T-cell (primary cell): Measurements from ENCODE around the gene PHKG2. TPM values are rescaled to one million over a fixed set of nuclear protein-coding genes. Genes with fewer than 3 reads are reported as not detected.

Experiments
- ATAC-seq, 4 experiments: fragments of 200-7000 bp in 3 of 4; fragments of 150-1000 bp in 1 of 4; cut with Tn5 transposase; replicated peaks in 1 of 4; 1 replicate in 3 of 4; 2 replicates in 1 of 4; pipeline ENCODE4 v1.10.0; 2021; ENCODE audit warnings: moderate library complexity in 3 of 4, mild to moderate bottlenecking in 2 of 4, moderate number of reproducible peaks in 1 of 4
- CTCF ChIA-PET, 2 donors: fragments of 300-600 bp; sonication (Branson Sonifier 250); formaldehyde crosslinking; loops; one replicate each; lab custom pipeline; 2022; ENCODE audit warnings: antibody characterized with exemption in 2 of 2; lab: Charles Lee
- POLR2A ChIA-PET, 2 donors: fragments of 300-600 bp; sonication (Branson Sonifier 250); formaldehyde crosslinking; loops; one replicate each; lab custom pipeline; 2022; ENCODE audit warnings: antibody characterized with exemption in 2 of 2; lab: Charles Lee
- DNase-seq, 35 experiments: peaks; one replicate each; pipeline versions ENCODE4 v3.0.0 to v3.0.0-alpha.2; 2013 to 2023
- H3K27ac ChIP-seq: one replicate; pipeline ENCODE4 v1.5.1; 2013; ENCODE audit warnings: low read length
- H3K27me3 ChIP-seq, 2 experiments: replicated peaks in 1 of 2; 1 replicate in 1 of 2; 2 replicates in 1 of 2; pipeline versions ENCODE4 v1.6.1 to v1.7.0; 2013; ENCODE audit warnings: low read length in 1 of 2, mixed read lengths in 1 of 2; ENCODE audit not compliant: control insufficient read depth in 2 of 2, insufficient read depth in 2 of 2; ENCODE audit errors: extremely low read depth in 1 of 2
- H3K36me3 ChIP-seq, 2 donors: 1 replicate in 1 of 2; 2 replicates in 1 of 2; pipeline versions ENCODE4 v1.6.1 to v1.7.0; 2013; ENCODE audit warnings: low read length in 1 of 2; ENCODE audit not compliant: control insufficient read depth in 2 of 2, insufficient read depth in 1 of 2; ENCODE audit errors: extremely low read depth in 1 of 2
- H3K4me1 ChIP-seq, 2 experiments: 1 replicate in 1 of 2; 2 replicates in 1 of 2; pipeline versions ENCODE4 v1.6.1 to v1.7.0; 2013; ENCODE audit warnings: low read length in 2 of 2, mixed read lengths in 1 of 2; ENCODE audit not compliant: insufficient read depth in 2 of 2, control insufficient read depth in 1 of 2; ENCODE audit errors: extremely low read depth in 1 of 2
- H3K4me3 ChIP-seq, 2 donors: 1 replicate in 1 of 2; 2 replicates in 1 of 2; pipeline versions ENCODE4 v1.5.1 to v1.7.0; 2013; ENCODE audit warnings: mild to moderate bottlenecking in 2 of 2, low read length in 1 of 2, moderate library complexity in 1 of 2; ENCODE audit not compliant: control insufficient read depth in 1 of 2; ENCODE audit errors: extremely low read depth in 1 of 2
- H3K9me3 ChIP-seq: 2 replicates; pipeline ENCODE4 v1.7.0; 2013
- H3K27ac Mint-ChIP-seq, 2 donors: one replicate each; pipeline ENCODE4 v1.8.0; 2020 to 2021; ENCODE audit warnings: mild to moderate bottlenecking in 2 of 2, mixed read lengths in 2 of 2
- H3K27me3 Mint-ChIP-seq, 2 donors: one replicate each; pipeline ENCODE4 v1.8.0; 2021 to 2022; ENCODE audit warnings: mixed read lengths in 2 of 2
- H3K36me3 Mint-ChIP-seq: one replicate; pipeline ENCODE4 v1.8.0; 2021; ENCODE audit warnings: mixed read lengths
- H3K4me1 Mint-ChIP-seq, 3 donors: one replicate each; pipeline ENCODE4 v1.8.0; 2020 to 2022; ENCODE audit warnings: mixed read lengths in 3 of 3, mild to moderate bottlenecking in 1 of 3
- H3K4me3 Mint-ChIP-seq, 3 donors: one replicate each; pipeline ENCODE4 v1.8.0; 2020 to 2022; ENCODE audit warnings: mild to moderate bottlenecking in 3 of 3, mixed read lengths in 3 of 3, moderate library complexity in 3 of 3
- H3K9me3 Mint-ChIP-seq, 3 donors: one replicate each; pipeline ENCODE4 v1.8.0; 2020 to 2022; ENCODE audit warnings: mixed read lengths in 3 of 3
- WGBS: methylation state at CpG from one replicate; pipeline ENCODE4 v1.1.5; 2013; ENCODE audit warnings: missing lambda C conversion rate; ENCODE audit not compliant: insufficient coverage; 5-methylcytosine and 5-hydroxymethylcytosine counted together
- total RNA-seq, 35 experiments: library from RNA in 6 of 35; stranded (reverse) in 6 of 35; fragments of 120-200 nt in 1 of 35; gene quantifications; one replicate each; pipeline versions ENCODE4 v1.2.1 to v1.2.4 and lab custom pipeline; 2013 to 2026

PHKG2 gene, protein sequence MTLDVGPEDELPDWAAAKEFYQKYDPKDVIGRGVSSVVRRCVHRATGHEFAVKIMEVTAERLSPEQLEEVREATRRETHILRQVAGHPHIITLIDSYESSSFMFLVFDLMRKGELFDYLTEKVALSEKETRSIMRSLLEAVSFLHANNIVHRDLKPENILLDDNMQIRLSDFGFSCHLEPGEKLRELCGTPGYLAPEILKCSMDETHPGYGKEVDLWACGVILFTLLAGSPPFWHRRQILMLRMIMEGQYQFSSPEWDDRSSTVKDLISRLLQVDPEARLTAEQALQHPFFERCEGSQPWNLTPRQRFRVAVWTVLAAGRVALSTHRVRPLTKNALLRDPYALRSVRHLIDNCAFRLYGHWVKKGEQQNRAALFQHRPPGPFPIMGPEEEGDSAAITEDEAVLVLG
- total RNA-seq (10 to 100 TPM; 36.4 to 57.8 (median 48.9) TPM), total RNA-seq (lab: John Stamatoyannopoulos, UW) (6.5 to 39.3 (median 22.2) reads per million in 29 experiments)
- 30.7 TPM for total RNA-seq (2013)

DNA sequence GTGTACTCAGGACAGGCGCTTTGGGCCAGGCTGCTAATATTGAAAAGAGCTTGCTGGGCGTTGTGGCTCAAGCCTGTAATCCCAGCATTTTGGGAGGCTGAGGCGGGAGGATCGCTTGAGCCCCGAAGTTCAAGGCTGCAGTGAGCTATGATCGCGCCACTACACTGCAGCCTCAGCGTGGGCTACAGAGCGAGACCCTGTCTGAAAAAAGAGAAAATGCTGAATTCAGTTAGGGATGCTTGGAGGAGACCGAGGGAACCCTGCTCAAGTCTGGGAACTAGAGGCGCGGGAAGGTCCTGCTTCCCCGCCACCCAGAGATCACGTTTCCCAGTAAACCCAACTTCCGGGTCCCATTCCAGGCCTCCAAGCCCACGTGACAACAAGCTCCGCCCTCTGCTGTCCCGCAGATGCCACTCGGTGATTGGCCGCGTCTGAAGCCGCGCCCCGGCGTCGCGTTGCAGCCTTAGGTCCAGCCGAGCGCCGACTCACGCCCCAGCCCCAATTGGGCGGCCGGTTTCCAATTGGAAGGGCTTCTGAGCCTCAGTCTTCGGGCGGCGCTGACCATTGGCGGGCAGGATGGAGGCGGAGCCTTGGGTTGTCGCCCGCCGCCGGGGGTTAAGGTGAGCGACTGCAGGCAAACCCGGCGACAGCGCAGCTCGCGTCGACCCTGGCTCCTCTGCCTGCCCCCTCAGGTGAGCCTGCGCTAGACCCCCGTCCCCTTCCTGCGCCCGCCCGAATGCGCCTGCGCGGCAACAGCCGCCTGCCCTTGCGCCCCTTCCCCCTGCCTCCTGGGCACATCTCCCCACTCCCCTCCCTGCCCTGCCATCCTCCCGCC, at the start of gene PHKG2:
Gene PHKG2 (plus strand): TSS at position 627 of the 835 bp plus-strand sequence. CDS start 396 bp downstream, outside the sequence.
- CTCF ChIA-PET: interaction anchor here in 1 of 2 donors (1.0 kb wide), 3 partner anchors 12 to 318 kb away, joined by 3 to 5 read pairs (median 3); partner anchors contain the start of gene DCTPP1
- Histone ChIP-seq H3K27ac (peak within 1 kb of the TSS; percentile 79), H3K27me3 (no peaks in the 10 kb centered on the region), H3K4me3 (peak within 1 kb of the TSS; percentile 74), H3K36me3 (peaks cover 8 to 29% of the 10 kb centered on the region in 2 donors), H3K9me3 (no peaks in the 10 kb centered on the region), H3K4me1 (peaks cover 0 to 18% of the 10 kb centered on the region in 2 experiments)
- H3K4me3 Mint-ChIP-seq: peak within 1 kb of the TSS; percentile 90 to 92 (median 91)
- POLR2A ChIA-PET: interaction anchor here (0.6 to 1.0 kb wide), 4 partner anchors 11 to 288 kb away, joined by 3 to 6 read pairs (median 4); no protein-coding TSS in a partner anchor
- peaks cover 26% of the 10 kb centered on the region for H3K36me3 Mint-ChIP-seq
- DNase-seq (peak; percentile 88 to 98 (median 93)), ATAC-seq (peak; percentile 97 to 98 (median 98))
- no peaks in the 10 kb centered on the region for H3K27me3 Mint-ChIP-seq
- H3K9me3 Mint-ChIP-seq: no peaks in the 10 kb centered on the region
- 3% methylated on average over 55 of the region's 60 CpGs for WGBS
- H3K27ac Mint-ChIP-seq: peak within 1 kb of the TSS; percentile 83 to 87
- H3K4me1 Mint-ChIP-seq: peaks cover 19 to 27% (median 24%) of the 10 kb centered on the region in 3 donors

DNA sequence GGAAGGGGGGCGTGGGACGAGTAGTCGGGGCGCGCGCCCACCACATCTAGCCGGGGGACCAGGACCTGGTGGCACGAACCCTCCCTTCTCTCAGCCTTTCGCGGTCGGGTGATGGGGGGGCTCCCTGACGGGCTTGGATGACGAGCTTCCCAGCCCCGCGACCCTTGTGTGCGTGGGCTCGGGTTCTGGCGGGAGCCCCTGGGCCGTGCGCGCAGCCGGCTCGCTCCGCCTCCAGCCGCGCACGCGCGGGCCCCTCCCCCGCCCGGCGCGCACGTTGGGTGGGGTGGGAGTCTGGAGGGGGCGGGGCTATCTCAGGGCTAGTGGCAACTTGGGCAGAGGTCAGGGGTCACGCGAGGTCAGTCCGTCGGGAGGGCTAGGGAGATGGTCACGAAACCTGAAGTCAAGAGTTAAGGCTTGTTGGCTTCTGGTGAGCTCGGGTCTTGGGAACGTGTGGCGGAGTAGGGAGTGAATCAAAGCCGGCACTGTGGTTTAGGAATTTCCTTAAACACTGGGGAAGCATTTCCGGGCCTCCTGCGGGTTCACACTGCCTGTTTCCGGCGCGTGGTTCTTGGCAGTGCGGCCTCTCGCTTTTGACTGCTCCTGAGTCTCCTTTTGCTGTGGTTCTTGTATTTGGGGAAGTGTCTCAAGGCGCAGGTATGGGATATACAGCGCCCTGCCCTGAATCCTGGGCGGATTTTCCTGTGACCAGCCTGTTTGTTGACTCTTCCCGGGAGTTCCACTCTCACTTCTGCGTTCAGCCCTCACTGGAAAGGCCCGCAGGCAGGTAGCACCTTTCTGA, 49.2 kb upstream of the PHKG2 start, which contains the start of gene SRCAP:
Gene SRCAP (plus strand): TSS at position 356 of the 799 bp plus-strand sequence. CDS start 1,654 bp downstream, outside the sequence.
- Mint-ChIP-seq H3K27ac (peak within 1 kb of the TSS; percentile 100), H3K36me3 (peaks cover 15% of the 10 kb centered on the region)
- WGBS: under 1% methylated on average over 38 of the region's 57 CpGs

DNA sequence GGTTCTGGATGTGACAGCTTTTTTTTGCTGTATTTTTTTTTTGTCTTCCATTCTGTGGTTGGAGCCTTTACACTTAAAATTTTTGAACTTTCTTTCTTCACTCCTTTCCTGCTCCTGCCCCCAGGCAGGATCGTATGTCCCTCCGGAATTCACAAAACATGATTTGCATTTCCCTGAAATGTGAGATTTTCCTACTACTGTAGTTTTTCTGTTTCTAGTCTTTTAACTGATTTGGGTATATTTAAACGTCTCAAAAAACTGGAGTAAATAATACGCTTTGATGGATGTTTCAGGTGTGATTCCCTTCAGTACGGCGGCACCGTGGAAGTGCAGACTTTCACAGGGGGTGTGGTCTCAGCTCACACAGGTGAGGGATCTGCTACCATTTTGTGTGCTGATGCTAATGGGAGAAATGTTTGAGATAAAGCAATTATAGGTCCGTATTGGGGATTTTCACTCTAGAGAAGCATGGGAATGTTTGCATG, 48.6 kb upstream of the PHKG2 start:
- H3K27me3 ChIP-seq: no peaks in the 10 kb centered on the region
- Mint-ChIP-seq H3K4me1 (peaks cover 31 to 33% (median 33%) of the 10 kb centered on the region in 3 donors), H3K9me3 (no peaks in the 10 kb centered on the region), H3K27ac (peak overlapping the region; percentile 97 to 98), H3K36me3 (peaks cover 18% of the 10 kb centered on the region), H3K4me3 (peak overlapping the region; percentile 84 to 97 (median 92)), H3K27me3 (no peaks in the 10 kb centered on the region)
- no peak for DNase-seq
- WGBS: 35% methylated on average over 4 of the region's 8 CpGs
- peaks cover 9 to 27% of the 10 kb centered on the region in 2 experiments for H3K4me1 ChIP-seq
- peaks cover 10 to 46% of the 10 kb centered on the region in 2 donors for H3K36me3 ChIP-seq
- peak overlapping the region; percentile 50 for H3K27ac ChIP-seq
- no peak for ATAC-seq
- POLR2A ChIA-PET: interaction anchor here in 1 of 2 donors (0.7 kb wide), 1 partner anchor 776 kb away, joined by 3 read pairs; no protein-coding TSS in a partner anchor
- CTCF ChIA-PET: no interaction called here
- peak overlapping the region; percentile 82 to 95 for H3K4me3 ChIP-seq
- H3K9me3 ChIP-seq: no peaks in the 10 kb centered on the region

More for the DNA sequence above, 49.2 kb upstream of the PHKG2 start, which contains the start of gene SRCAP:
- no peaks in the 10 kb centered on the region for H3K27me3 Mint-ChIP-seq
- Histone ChIP-seq H3K9me3 (no peaks in the 10 kb centered on the region), H3K4me3 (peak within 1 kb of the TSS; percentile 82 to 95), H3K36me3 (peaks cover 4 to 40% of the 10 kb centered on the region in 2 donors), H3K27ac (peak within 1 kb of the TSS; percentile 100), H3K4me1 (peaks cover 9 to 28% of the 10 kb centered on the region in 2 experiments), H3K27me3 (no peaks in the 10 kb centered on the region)
- ATAC-seq: peak; percentile 28 to 42 (median 34)
- ChIA-PET CTCF (no interaction called here), POLR2A (interaction anchor here in 1 of 2 donors (0.7 kb wide), 1 partner anchor 776 kb away, joined by 3 read pairs; no protein-coding TSS in a partner anchor)
- DNase-seq: peak in 27 of 35 experiments; percentile 7 to 84 (median 67)
- no peaks in the 10 kb centered on the region for H3K9me3 Mint-ChIP-seq
- H3K4me3 Mint-ChIP-seq: peak within 1 kb of the TSS; percentile 84 to 97 (median 92)
- peaks cover 33 to 34% (median 33%) of the 10 kb centered on the region in 3 donors for H3K4me1 Mint-ChIP-seq

DNA sequence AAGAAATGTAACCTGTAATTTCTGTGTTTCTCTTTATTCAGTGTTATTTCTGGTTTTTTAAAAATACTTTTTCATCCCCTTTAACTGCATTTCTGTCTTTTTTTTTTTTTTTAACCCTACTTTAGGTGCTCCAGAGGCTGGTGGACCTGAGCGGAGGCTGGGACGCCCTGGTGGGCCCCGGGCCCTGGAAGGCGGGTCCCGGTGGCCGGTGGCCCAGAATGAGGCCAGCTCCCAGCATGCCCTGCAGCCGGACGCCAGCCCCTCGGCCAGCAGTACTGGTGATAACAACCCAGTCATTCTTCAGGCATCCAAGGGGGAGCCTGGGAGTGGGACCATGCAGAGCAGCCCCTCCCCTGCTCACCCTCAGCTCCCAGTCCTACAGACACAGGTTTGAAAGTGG, 47.7 kb upstream of the PHKG2 start:
- Mint-ChIP-seq H3K4me3 (peak overlapping the region in 1 of 3 donors; percentile 84), H3K4me1 (peaks cover 27 to 33% (median 30%) of the 10 kb centered on the region in 3 donors), H3K9me3 (no peaks in the 10 kb centered on the region), H3K36me3 (peaks cover 18% of the 10 kb centered on the region), H3K27ac (no peak overlapping the region), H3K27me3 (no peaks in the 10 kb centered on the region)
- POLR2A ChIA-PET: no interaction called here
- Histone ChIP-seq H3K4me3 (no peak overlapping the region), H3K27ac (no peak overlapping the region), H3K36me3 (peaks cover 10 to 55% of the 10 kb centered on the region in 2 donors), H3K9me3 (no peaks in the 10 kb centered on the region), H3K27me3 (no peaks in the 10 kb centered on the region), H3K4me1 (peaks cover 9 to 27% of the 10 kb centered on the region in 2 experiments)
- WGBS: 93% methylated on average over 8 of the region's 9 CpGs
- CTCF ChIA-PET: no interaction called here
- DNase-seq: no peak
- no peak for ATAC-seq

DNA sequence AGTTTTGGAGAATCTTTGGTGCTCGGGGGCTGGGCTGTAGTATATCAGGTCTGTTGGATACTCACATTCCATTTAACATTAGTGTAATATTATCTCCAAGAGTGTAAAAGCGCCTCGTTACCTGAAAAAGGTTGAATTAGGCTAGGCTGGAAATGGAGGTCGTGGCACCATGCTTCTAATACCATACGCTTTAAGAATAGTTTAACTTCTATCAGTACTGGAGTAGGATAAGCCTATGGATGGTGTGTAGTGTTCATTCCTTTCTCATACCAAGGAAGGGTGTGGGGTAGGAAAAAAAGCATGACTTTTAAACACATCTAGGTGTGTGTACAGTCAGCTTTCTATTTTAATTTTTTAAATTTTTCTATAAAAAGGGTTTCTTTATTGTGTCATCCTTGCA, 47.3 kb upstream of the PHKG2 start:
- POLR2A ChIA-PET: no interaction called here
- no peaks in the 10 kb centered on the region for H3K9me3 ChIP-seq
- no peak overlapping the region for H3K4me3 ChIP-seq
- peaks cover 10 to 59% of the 10 kb centered on the region in 2 donors for H3K36me3 ChIP-seq
- peaks cover 9 to 27% of the 10 kb centered on the region in 2 experiments for H3K4me1 ChIP-seq
- DNase-seq (no peak), ATAC-seq (no peak)
- WGBS: no CpG with 5 or more reads among the region's 5 CpGs
- CTCF ChIA-PET: no interaction called here
- Mint-ChIP-seq H3K4me3 (peak overlapping the region in 2 of 3 donors; percentile 39 to 84), H3K4me1 (peaks cover 27 to 33% (median 30%) of the 10 kb centered on the region in 3 donors), H3K9me3 (no peaks in the 10 kb centered on the region), H3K36me3 (peaks cover 20% of the 10 kb centered on the region), H3K27ac (no peak overlapping the region), H3K27me3 (no peaks in the 10 kb centered on the region)
- no peak overlapping the region for H3K27ac ChIP-seq
- no peaks in the 10 kb centered on the region for H3K27me3 ChIP-seq
